Uterus (tissue), 2 donors: Measurements from ENCODE around the gene ATF1.

ENCODE experiments used
- POLR2A ChIP-seq, 2 donors: fragments of 450-650 bp; IDR thresholded peaks; one replicate each; pipeline ENCODE4 v1.6.1; 2016; ENCODE audit warnings: antibody characterized with exemption in 2 of 2, mild to moderate bottlenecking in 1 of 2, moderate library complexity in 1 of 2
- TF ChIP-seq, protein P1 (sequence below), 4 experiments: fragments of 200-600 bp in 2 of 4; fragments of 450-650 bp in 2 of 4; sonication (generic) in 2 of 4; IDR thresholded peaks; one replicate each; pipeline ENCODE4 v1.5.1; 2016 to 2019; ENCODE audit warnings: antibody characterized with exemption in 4 of 4, mild to moderate bottlenecking in 2 of 4, moderate library complexity in 1 of 4

DNA sequence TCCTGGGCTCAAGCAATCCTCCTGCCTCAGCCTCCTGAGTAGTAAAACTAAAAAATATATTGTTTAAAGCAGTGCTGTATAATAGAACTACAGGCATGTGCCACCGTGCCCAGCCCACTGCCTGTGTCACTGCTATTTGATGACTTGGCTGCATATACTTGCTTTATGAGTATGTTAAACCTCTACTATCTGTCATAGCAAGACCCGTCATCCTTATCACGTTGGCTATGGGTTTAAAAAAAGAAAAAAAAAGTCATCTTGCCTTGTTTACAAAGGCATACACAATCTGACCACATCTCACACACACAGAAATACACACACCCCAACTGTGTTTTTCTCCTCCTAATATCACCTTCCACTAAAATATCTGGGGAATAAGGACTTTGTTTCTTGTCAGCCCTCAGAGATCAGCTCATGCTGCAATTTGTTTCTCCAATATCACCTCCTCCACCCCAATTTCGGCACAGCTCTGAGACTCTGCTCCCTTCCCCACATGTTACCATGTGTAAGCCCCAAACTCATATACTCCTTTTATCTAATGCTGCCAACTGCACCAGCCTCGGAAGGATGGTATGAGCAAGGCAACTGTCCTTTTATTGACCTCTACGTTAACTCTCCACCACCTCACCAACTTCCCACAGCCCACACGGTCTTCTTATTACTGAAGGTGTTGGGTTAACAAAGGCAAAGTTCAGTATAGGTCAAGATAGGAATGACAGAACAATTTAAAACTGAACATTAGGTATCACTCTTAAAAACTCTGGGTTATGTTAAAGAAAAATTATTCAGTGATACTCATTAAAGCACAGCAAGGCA lies 78.0 kb downstream of the ATF1 start:
- TF ChIP-seq POLR2A (IDR thresholded peaks at IDR 0.05): no peak
- TF ChIP-seq, protein P1, sequence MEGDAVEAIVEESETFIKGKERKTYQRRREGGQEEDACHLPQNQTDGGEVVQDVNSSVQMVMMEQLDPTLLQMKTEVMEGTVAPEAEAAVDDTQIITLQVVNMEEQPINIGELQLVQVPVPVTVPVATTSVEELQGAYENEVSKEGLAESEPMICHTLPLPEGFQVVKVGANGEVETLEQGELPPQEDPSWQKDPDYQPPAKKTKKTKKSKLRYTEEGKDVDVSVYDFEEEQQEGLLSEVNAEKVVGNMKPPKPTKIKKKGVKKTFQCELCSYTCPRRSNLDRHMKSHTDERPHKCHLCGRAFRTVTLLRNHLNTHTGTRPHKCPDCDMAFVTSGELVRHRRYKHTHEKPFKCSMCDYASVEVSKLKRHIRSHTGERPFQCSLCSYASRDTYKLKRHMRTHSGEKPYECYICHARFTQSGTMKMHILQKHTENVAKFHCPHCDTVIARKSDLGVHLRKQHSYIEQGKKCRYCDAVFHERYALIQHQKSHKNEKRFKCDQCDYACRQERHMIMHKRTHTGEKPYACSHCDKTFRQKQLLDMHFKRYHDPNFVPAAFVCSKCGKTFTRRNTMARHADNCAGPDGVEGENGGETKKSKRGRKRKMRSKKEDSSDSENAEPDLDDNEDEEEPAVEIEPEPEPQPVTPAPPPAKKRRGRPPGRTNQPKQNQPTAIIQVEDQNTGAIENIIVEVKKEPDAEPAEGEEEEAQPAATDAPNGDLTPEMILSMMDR (IDR thresholded peaks at IDR 0.05): no peak
